ENCODE data around the gene UQCRH. TPM values are rescaled to one million over a fixed set of nuclear protein-coding genes. Genes with fewer than 3 reads are reported as not detected.
"Not testable (repeated sequence)": the region's sequence is repeated elsewhere in the genome, so short reads cannot be mapped to it uniquely, and the experiment has no call there.

UQCRH gene
- total and polyA plus RNA-seq, 2 experiments from 2014 or later, result 597 to 698 TPM

DNA sequence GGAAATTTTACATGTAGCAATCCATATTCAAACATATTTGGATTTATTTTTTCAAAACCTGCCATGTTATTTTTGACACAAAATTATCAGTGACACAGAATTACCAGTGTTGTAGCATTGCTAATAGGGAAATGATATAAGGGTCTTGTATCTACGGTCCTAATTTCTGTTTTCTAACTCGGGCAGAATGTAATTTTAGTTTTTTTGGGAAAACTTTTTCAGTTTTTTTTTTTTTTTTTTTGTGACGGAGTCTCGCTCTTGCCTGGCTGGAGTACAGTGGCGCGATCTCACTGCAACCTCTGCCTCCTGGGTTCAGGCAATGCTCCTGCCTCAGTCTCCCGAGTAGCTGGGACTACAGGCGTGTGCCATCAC lies 2.6 kb downstream of the UQCRH start:
- DNase-seq (ENCODE audit: low read depth in 1 of 2, low spot score in 1 of 2), result no peak
- Histone ChIP-seq H3K9me3 (ENCODE audit: low read depth) (no peaks in the 10 kb centered on the region), H3K27ac (no peak overlapping the region), H3K4me3 (no peak overlapping the region), H3K36me3 (peaks cover 15% of the 10 kb centered on the region), H3K27me3 (no peaks in the 10 kb centered on the region), H3K4me1 (ENCODE audit: low read depth) (peaks cover 9% of the 10 kb centered on the region)
- TF ChIP-seq, protein P1, sequence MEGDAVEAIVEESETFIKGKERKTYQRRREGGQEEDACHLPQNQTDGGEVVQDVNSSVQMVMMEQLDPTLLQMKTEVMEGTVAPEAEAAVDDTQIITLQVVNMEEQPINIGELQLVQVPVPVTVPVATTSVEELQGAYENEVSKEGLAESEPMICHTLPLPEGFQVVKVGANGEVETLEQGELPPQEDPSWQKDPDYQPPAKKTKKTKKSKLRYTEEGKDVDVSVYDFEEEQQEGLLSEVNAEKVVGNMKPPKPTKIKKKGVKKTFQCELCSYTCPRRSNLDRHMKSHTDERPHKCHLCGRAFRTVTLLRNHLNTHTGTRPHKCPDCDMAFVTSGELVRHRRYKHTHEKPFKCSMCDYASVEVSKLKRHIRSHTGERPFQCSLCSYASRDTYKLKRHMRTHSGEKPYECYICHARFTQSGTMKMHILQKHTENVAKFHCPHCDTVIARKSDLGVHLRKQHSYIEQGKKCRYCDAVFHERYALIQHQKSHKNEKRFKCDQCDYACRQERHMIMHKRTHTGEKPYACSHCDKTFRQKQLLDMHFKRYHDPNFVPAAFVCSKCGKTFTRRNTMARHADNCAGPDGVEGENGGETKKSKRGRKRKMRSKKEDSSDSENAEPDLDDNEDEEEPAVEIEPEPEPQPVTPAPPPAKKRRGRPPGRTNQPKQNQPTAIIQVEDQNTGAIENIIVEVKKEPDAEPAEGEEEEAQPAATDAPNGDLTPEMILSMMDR (IDR thresholded peaks at IDR 0.05; ENCODE audit: low read depth, low read length), result no peak

DNA sequence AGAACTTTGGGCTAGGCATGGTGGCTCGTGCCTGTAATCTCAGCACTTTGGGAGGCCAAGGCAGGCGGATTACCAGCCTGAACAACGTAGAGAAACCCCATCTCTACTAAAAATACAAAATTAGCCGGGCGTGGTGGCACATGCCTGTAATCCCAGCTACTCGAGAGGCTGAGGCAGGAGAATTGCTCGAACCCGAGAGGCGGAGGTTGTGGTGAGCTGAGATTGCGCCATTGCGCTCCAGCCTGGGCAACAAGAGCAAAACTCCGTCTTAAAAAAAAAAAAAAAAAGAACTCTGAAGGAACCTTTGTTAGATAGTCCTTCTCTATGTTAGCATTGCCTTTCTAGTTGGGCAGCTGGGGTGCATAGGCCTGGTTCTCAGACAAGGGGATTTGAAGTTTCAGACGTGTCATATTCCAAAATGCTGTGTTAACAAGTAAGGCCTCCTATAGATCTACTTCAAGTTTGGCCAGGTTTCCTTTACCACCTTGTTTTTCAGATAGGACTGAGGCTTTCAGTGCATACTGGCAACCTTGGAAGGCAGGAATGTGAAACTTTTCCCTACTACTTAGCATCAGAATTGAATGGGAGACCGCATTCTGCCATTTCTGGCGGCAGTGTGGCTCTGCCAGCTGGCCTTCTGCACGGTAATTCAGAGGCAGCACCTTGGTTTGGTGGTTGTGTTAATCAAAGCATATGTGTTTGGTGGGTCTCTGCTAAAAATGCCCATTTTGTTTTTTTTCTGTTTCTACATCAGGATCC lies 6.1 kb downstream of the UQCRH start:
- Histone ChIP-seq H3K4me1 (ENCODE audit: low read depth) (peaks cover 5% of the 10 kb centered on the region), H3K36me3 (peaks cover 39% of the 10 kb centered on the region), H3K4me3 (no peak overlapping the region), H3K27ac (no peak overlapping the region), H3K9me3 (ENCODE audit: low read depth) (no peaks in the 10 kb centered on the region), H3K27me3 (no peaks in the 10 kb centered on the region)
- no peak for DNase-seq (ENCODE audit: low read depth in 1 of 2, low spot score in 1 of 2)
- TF ChIP-seq, protein P1 (IDR thresholded peaks at IDR 0.05; ENCODE audit: low read depth, low read length), result no peak

DNA sequence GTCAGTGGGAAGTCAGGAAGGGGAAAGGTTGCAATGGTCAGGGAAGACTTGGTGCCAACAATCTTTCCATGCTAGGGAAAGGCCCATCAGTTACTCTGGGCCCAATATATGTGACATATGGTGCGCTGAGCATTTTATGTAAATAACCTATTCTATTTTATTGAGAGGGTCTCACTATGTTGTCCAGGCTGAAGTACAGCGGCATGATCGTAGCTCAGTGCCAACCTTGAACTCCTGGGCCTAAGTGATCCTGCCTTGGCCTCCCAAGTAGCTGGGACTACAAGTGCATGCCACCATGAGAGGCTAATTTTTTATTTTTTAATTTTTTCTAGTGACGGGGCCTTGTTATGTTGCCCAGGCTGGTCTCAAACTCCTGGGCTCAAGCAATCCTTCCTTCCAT lies 6.8 kb downstream of the UQCRH start:
- Histone ChIP-seq H3K36me3 (peaks cover 42% of the 10 kb centered on the region), H3K27ac (no peak overlapping the region), H3K4me3 (no peak overlapping the region), H3K27me3 (no peaks in the 10 kb centered on the region), H3K9me3 (ENCODE audit: low read depth) (no peaks in the 10 kb centered on the region), H3K4me1 (ENCODE audit: low read depth) (no peaks in the 10 kb centered on the region)
- TF ChIP-seq, protein P1 (IDR thresholded peaks at IDR 0.05; ENCODE audit: low read depth, low read length), result no peak
- DNase-seq (ENCODE audit: low read depth in 1 of 2, low spot score in 1 of 2), result no peak

DNA sequence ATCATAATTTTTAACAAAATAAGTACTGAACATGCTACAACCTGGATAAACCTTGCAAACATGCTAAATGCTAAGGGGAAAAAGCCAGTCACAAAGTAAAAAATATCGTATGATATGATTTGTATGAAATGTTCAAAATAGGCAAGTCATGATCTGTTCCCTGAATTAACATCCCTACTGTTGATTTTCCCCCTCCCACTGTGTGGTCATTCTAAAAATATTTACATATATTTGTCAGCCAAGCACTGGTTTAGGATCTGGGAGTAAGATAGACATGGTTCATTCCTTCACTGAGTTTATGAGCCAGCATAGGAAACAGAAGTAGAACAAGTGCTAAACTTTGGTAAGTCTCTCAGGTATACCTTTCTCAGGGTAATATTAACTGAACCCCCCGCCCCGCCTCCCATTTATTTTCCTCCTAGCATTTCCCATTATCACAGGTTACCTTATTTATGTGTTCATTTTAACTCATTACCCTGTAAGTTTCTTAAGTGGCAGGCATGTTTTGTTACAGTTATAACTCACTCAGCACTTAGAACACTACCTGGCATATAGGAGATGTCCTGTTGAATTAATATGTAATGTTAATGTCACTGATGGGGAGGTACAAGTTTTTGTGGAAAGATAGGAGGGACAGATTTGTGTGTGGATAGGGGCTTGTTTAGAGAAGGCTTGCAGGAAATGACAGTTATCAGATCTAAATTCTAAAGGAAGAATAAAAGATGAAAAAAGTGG lies 12.3 kb downstream of the UQCRH start:
- DNase-seq (ENCODE audit: low read depth in 1 of 2, low spot score in 1 of 2), result no peak
- Histone ChIP-seq H3K36me3 (peaks cover 38% of the 10 kb centered on the region), H3K27me3 (no peaks in the 10 kb centered on the region), H3K4me3 (no peak overlapping the region), H3K27ac (peak overlapping the region; percentile 39), H3K9me3 (ENCODE audit: low read depth) (no peaks in the 10 kb centered on the region), H3K4me1 (ENCODE audit: low read depth) (no peaks in the 10 kb centered on the region)
- TF ChIP-seq, protein P1 (IDR thresholded peaks at IDR 0.05; ENCODE audit: low read depth, low read length), result no peak

DNA sequence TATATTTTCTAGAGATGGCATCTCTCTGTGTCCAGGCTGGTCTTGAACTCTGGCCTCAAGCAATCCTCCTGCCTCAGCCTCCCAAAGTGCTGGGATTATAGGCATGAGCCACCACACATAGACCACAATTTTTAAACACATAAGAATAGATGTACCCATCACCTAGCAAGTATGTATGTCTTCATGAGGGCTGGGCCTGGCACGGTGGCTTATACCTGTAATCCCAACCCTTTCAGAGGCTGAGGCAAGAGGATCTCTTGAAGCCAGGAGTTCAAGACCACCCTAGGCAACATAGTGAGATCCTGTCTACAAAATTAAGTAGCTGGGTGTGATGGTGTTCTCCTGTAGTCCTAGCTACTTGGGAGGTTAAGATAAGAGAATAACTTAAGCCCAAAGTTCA lies 13.8 kb downstream of the UQCRH start:
- H3K4me3 ChIP-seq, result no peak overlapping the region
- TF ChIP-seq, protein P1 (IDR thresholded peaks at IDR 0.05; ENCODE audit: low read depth, low read length), result no peak

DNA sequence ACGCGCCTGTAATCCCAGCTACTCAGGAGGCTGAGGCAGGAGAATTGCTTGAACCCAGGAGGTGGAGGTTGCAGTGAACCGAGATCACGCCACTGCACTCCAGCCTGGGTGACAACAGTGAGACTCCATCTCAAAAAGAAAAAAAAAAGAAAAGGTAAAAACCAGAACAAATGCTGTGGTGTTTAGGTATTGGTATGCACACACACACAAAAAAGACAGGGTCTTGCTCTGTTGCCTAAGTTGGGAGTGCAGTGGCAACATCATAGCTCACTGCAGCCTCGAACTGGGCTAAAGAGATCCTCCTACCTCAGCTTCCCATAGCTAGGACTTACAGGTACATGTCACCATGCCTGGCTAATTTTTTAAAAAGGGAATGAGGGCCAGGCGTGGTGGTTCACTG lies 15.8 kb downstream of the UQCRH start:
- not testable (repeated sequence) for H3K4me1 ChIP-seq (ENCODE audit: low read depth); H3K4me3 ChIP-seq; H3K9me3 ChIP-seq (ENCODE audit: low read depth); DNase-seq (ENCODE audit: low read depth in 1 of 2, low spot score in 1 of 2); H3K27me3 ChIP-seq; H3K27ac ChIP-seq
- H3K36me3 ChIP-seq, result peaks cover 12% of the 10 kb centered on the region

More for the DNA sequence above, 13.8 kb downstream of the UQCRH start:
- no peaks in the 10 kb centered on the region for H3K9me3 ChIP-seq (ENCODE audit: low read depth)
- no peak overlapping the region for H3K27ac ChIP-seq
- peaks cover 29% of the 10 kb centered on the region for H3K36me3 ChIP-seq
- no peaks in the 10 kb centered on the region for H3K27me3 ChIP-seq
- no peak for DNase-seq (ENCODE audit: low read depth in 1 of 2, low spot score in 1 of 2)
- no peaks in the 10 kb centered on the region for H3K4me1 ChIP-seq (ENCODE audit: low read depth)

DNA sequence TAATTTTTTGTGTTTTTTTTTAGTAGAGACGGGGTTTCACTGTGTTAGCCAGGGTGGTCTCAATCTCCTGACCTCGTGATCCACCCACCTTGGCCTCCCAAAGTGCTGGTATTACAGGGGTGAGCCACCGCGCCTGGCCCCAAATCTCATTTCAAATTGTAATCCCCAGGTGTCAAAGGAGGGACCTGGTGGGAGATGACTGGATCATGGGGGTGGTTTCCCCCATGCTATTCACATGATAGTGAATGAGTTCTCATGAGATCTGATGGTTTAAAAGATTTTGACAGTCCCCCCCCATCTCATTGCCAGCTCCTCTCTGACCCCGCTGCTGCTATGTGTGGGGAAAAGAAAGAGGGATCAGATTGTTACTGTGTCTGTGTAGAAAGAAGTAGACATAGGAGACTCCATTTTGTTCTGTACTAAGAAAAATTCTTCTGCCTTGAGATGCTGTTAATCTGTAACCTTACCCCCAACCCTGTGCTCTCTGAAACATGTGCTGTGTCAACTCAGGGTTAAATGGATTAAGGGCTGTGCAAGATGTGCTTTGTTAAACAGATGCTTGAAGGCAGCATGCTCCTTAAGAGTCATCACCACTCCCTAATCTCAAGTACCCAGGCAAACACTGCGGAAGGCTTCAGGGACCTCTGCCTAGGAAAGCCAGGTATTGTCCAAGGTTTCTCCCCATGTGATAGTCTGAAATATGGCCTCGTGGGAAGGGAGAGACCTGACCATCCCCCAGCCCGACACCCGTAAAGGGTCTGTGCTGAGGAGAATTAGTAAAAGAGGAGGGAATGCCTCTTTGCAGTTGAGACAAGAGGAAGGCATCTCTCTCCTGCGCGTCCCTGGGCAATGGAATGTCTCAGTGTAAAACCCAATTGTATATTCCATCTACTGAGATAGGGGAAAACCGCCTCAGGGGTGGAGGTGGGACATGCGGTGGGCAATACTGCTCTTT lies 16.7 kb downstream of the UQCRH start:
- H3K4me1 ChIP-seq (ENCODE audit: low read depth); H3K9me3 ChIP-seq (ENCODE audit: low read depth); H3K27ac ChIP-seq; H3K36me3 ChIP-seq; DNase-seq (ENCODE audit: low read depth in 1 of 2, low spot score in 1 of 2); H3K27me3 ChIP-seq; H3K4me3 ChIP-seq: not testable (repeated sequence)

DNA sequence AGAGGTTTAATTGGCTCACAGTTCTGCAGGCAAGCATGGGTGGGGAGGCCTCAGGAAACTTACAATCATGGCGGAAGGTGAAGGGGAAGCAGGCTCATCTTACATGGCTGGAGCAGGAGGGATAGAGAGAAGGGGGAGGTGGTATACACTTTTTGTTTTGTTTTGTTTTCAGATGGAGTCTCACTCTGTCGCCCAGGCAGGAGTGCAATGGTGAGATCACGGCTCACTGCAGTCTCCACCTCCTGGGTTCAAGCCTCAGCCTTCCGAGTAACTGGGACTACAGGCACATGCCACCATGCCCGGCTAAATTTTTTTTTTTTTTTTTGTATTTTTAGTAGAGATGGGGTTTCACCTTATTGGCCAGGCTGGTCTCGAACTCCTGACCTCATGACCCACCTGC lies 18.7 kb downstream of the UQCRH start:
- not testable (repeated sequence) for H3K9me3 ChIP-seq (ENCODE audit: low read depth); H3K4me1 ChIP-seq (ENCODE audit: low read depth); H3K36me3 ChIP-seq; H3K27ac ChIP-seq; DNase-seq (ENCODE audit: low read depth in 1 of 2, low spot score in 1 of 2); H3K27me3 ChIP-seq; H3K4me3 ChIP-seq

All from cardiac muscle cell (in vitro differentiated cells and primary cell).